ENCODE measurements around the gene TBX18. TPM values are rescaled to one million over a fixed set of nuclear protein-coding genes. Genes with fewer than 3 reads are reported as not detected.
A peak's percentile ranks its signal among the peaks of the same experiment; 100 is the strongest.

TBX18 gene
- total and polyA plus RNA-seq, 2 donors (not counting 1 experiment from before 2014, with no cell fraction given) = 0.33 to 2.2 TPM

- H3K4me1 ChIP-seq (ENCODE audit: control insufficient read depth, extremely low read depth, insufficient read depth, low read length) = no peaks in the 10 kb centered on the region
- H3K9me3 ChIP-seq (ENCODE audit: control insufficient read depth, insufficient read depth, low read depth, low read length) = no peaks in the 10 kb centered on the region
- no peaks in the 10 kb centered on the region for H3K79me2 ChIP-seq (ENCODE audit: control insufficient read depth, insufficient read depth, low read length)
- H3K27ac ChIP-seq (ENCODE audit: insufficient read depth, low read length) = no peak overlapping the region
- H3K4me3 ChIP-seq (replicated peaks in 1 of 4; ENCODE audit: control extremely low read depth in 1 of 4, insufficient read depth in 1 of 4, low read depth in 3 of 4, low read length in 4 of 4) = no peak overlapping the region
- H2AFZ ChIP-seq (ENCODE audit: low read length) = no peak overlapping the region
- H3K9ac ChIP-seq (ENCODE audit: insufficient read depth, low read length) = no peak overlapping the region
- no peaks in the 10 kb centered on the region for H4K20me1 ChIP-seq (ENCODE audit: control insufficient read depth, extremely low read depth, insufficient read depth, low read length)
- TF ChIP-seq CTCF (conservative IDR thresholded peaks at IDR 0.05 in 1 of 2, IDR thresholded peaks at IDR 0.05 in 1 of 2; ENCODE audit: low read depth in 1 of 2, low read length in 2 of 2) (no peak), EZH2 (IDR thresholded peaks at IDR 0.05; ENCODE audit: low read length, missing control alignments) (no peak)
- no peaks in the 10 kb centered on the region for H3K36me3 ChIP-seq (ENCODE audit: control insufficient read depth, insufficient read depth, low read length)
- DNase-seq (ENCODE audit: low read depth in 2 of 2) = no peak
- no peak overlapping the region for H3K4me2 ChIP-seq (ENCODE audit: extremely low read depth, insufficient read depth, low read length)
- no peaks in the 10 kb centered on the region for H3K27me3 ChIP-seq (ENCODE audit: control insufficient read depth, insufficient read depth, low read length)
These were observed 44.2 kb upstream of the TBX18 start for GRCh38 chr6:84808491-84809061.

DNA sequence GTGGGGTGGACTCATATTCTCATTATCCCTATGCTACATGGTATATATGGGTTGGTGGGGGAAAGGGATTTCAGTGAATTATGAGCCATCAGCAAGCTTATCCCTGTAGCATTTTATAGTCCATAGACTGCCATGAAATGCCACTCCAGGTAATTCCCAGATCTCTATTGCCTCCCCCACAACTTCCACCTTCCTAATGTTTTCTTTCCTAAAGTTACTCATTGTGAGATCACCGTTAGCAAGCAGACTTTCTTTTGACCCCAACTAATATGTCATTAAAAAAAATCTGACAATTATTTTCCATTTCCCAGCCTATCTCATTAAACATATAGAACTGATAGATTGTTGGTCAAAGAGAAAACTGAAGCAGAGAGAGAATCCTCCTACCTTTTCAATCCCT is 40.7 kb upstream of the TBX18 start:
- H2AFZ ChIP-seq (ENCODE audit: low read length) = no peak overlapping the region
- DNase-seq (ENCODE audit: low read depth in 2 of 2) = no peak
- no peaks in the 10 kb centered on the region for H3K79me2 ChIP-seq (ENCODE audit: control insufficient read depth, insufficient read depth, low read length)
- H3K9ac ChIP-seq (ENCODE audit: insufficient read depth, low read length) = no peak overlapping the region
- no peak overlapping the region for H3K4me2 ChIP-seq (ENCODE audit: extremely low read depth, insufficient read depth, low read length)
- no peaks in the 10 kb centered on the region for H3K36me3 ChIP-seq (ENCODE audit: control insufficient read depth, insufficient read depth, low read length)
- H4K20me1 ChIP-seq (ENCODE audit: control insufficient read depth, extremely low read depth, insufficient read depth, low read length) = no peaks in the 10 kb centered on the region
- H3K9me3 ChIP-seq (ENCODE audit: control insufficient read depth, insufficient read depth, low read depth, low read length) = no peaks in the 10 kb centered on the region
- no peak overlapping the region for H3K27ac ChIP-seq (ENCODE audit: insufficient read depth, low read length)
- H3K4me3 ChIP-seq (replicated peaks in 1 of 4; ENCODE audit: control extremely low read depth in 1 of 4, insufficient read depth in 1 of 4, low read depth in 3 of 4, low read length in 4 of 4) = no peak overlapping the region
- TF ChIP-seq CTCF (conservative IDR thresholded peaks at IDR 0.05 in 1 of 2, IDR thresholded peaks at IDR 0.05 in 1 of 2; ENCODE audit: low read depth in 1 of 2, low read length in 2 of 2) (no peak), EZH2 (IDR thresholded peaks at IDR 0.05; ENCODE audit: low read length, missing control alignments) (no peak)
- no peaks in the 10 kb centered on the region for H3K27me3 ChIP-seq (ENCODE audit: control insufficient read depth, insufficient read depth, low read length)
- H3K4me1 ChIP-seq (ENCODE audit: control insufficient read depth, extremely low read depth, insufficient read depth, low read length) = no peaks in the 10 kb centered on the region

DNA sequence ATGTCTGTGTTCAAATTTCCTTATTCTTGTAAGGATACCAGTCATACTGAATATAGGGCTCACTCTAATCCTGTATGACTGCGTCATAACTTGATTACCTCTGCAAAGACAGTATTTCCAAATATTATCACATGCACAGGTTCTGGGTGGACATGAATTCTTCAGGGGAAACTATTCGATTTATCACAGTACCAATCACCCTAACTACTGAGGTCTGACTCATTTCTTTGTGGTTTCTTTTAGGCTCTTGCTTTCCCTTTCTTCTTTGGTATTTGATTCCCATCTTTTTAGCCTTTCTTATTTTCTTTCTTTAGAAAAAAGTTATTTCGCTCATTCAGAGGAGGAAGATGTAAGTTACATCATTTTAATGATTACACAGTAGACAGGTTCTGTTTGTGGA is 40.3 kb upstream of the TBX18 start:
- no peaks in the 10 kb centered on the region for H3K9me3 ChIP-seq (ENCODE audit: control insufficient read depth, insufficient read depth, low read depth, low read length)
- H4K20me1 ChIP-seq (ENCODE audit: control insufficient read depth, extremely low read depth, insufficient read depth, low read length) = no peaks in the 10 kb centered on the region
- H3K4me3 ChIP-seq (replicated peaks in 1 of 4; ENCODE audit: control extremely low read depth in 1 of 4, insufficient read depth in 1 of 4, low read depth in 3 of 4, low read length in 4 of 4) = no peak overlapping the region
- H3K27ac ChIP-seq (ENCODE audit: insufficient read depth, low read length) = no peak overlapping the region
- H3K4me2 ChIP-seq (ENCODE audit: extremely low read depth, insufficient read depth, low read length) = no peak overlapping the region
- no peaks in the 10 kb centered on the region for H3K36me3 ChIP-seq (ENCODE audit: control insufficient read depth, insufficient read depth, low read length)
- H3K79me2 ChIP-seq (ENCODE audit: control insufficient read depth, insufficient read depth, low read length) = no peaks in the 10 kb centered on the region
- H3K9ac ChIP-seq (ENCODE audit: insufficient read depth, low read length) = no peak overlapping the region
- no peaks in the 10 kb centered on the region for H3K4me1 ChIP-seq (ENCODE audit: control insufficient read depth, extremely low read depth, insufficient read depth, low read length)
- TF ChIP-seq CTCF (conservative IDR thresholded peaks at IDR 0.05 in 1 of 2, IDR thresholded peaks at IDR 0.05 in 1 of 2; ENCODE audit: low read depth in 1 of 2, low read length in 2 of 2) = no peak
- TF ChIP-seq EZH2 (IDR thresholded peaks at IDR 0.05; ENCODE audit: low read length, missing control alignments) = no peak
- peak; percentile 6 to 10 for DNase-seq (ENCODE audit: low read depth in 2 of 2)
- no peak overlapping the region for H2AFZ ChIP-seq (ENCODE audit: low read length)
- no peaks in the 10 kb centered on the region for H3K27me3 ChIP-seq (ENCODE audit: control insufficient read depth, insufficient read depth, low read length)

Data from fibroblast of lung (primary cell).